ENCODE data around the gene GTF2I. TPM values are rescaled to one million over a fixed set of nuclear protein-coding genes. Genes with fewer than 3 reads are reported as not detected.
"Not testable (repeated sequence)": the region's sequence is repeated elsewhere in the genome, so short reads cannot be mapped to it uniquely, and the experiment has no call there.

The GTF2I gene
- total and polyA plus RNA-seq, 2 experiments from 2014 or later, result 167 to 193 TPM

GRCh38 chr7:74665296-74665938 lies 7.9 kb downstream of the GTF2I start:
- H3K4me1 ChIP-seq (ENCODE audit: insufficient read depth), result peaks cover 22% of the 10 kb centered on the region
- H3K9me3 ChIP-seq (ENCODE audit: low read depth), result no peaks in the 10 kb centered on the region
- no peak overlapping the region for H3K4me2 ChIP-seq
- no peak overlapping the region for H3K4me3 ChIP-seq
- no peaks in the 10 kb centered on the region for H3K9me2 ChIP-seq (replicated peaks; ENCODE audit: insufficient read depth)
- no peak for TF ChIP-seq EZH2 (IDR thresholded peaks at IDR 0.05; ENCODE audit: borderline replicate concordance)
- TF ChIP-seq EZH2phosphoT487 (IDR thresholded peaks at IDR 0.05; ENCODE audit: low read depth, severe bottlenecking, unreplicated experiment), result no peak
- TF ChIP-seq, protein P1, sequence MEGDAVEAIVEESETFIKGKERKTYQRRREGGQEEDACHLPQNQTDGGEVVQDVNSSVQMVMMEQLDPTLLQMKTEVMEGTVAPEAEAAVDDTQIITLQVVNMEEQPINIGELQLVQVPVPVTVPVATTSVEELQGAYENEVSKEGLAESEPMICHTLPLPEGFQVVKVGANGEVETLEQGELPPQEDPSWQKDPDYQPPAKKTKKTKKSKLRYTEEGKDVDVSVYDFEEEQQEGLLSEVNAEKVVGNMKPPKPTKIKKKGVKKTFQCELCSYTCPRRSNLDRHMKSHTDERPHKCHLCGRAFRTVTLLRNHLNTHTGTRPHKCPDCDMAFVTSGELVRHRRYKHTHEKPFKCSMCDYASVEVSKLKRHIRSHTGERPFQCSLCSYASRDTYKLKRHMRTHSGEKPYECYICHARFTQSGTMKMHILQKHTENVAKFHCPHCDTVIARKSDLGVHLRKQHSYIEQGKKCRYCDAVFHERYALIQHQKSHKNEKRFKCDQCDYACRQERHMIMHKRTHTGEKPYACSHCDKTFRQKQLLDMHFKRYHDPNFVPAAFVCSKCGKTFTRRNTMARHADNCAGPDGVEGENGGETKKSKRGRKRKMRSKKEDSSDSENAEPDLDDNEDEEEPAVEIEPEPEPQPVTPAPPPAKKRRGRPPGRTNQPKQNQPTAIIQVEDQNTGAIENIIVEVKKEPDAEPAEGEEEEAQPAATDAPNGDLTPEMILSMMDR (IDR thresholded peaks at IDR 0.05; ENCODE audit: poor library complexity), result no peak
- no peak overlapping the region for H2AFZ ChIP-seq
- 95% methylated on average over 12 of the region's 12 CpGs for WGBS (ENCODE audit: low lambda C conversion rate, missing lambda C conversion rate)
- H3K27ac ChIP-seq, result no peak overlapping the region
- H4K20me1 ChIP-seq (ENCODE audit: insufficient read depth, poor library complexity, severe bottlenecking), result peaks cover 100% of the 10 kb centered on the region
- no peak for DNase-seq (ENCODE audit: low spot score)
- peaks cover 100% of the 10 kb centered on the region for H3K79me2 ChIP-seq
- H3K36me3 ChIP-seq (replicated peaks; ENCODE audit: insufficient read depth, low read depth), result no peaks in the 10 kb centered on the region
- no peaks in the 10 kb centered on the region for H3K27me3 ChIP-seq

DNA sequence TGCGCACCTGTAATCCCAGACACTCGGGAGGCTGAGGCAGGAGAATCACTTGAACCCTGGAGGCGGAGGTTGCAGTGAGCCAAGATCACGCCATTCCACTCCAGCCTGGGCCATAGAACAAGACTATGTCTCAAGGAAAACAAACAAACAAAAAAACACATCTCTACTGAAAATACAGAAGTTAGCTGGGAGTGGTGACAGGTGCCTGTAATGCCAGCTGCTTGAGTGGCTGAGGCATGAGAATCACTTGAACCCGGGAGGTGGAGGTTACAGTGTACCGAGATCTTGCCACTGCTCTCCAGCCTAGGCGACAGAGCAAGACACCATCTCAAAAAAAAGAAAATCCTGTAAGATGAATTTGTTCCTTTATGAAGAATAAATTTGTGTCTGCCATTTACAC lies 9.5 kb downstream of the GTF2I start:
- not testable (repeated sequence) for DNase-seq (ENCODE audit: low spot score); H3K9me2 ChIP-seq (replicated peaks; ENCODE audit: insufficient read depth); H3K36me3 ChIP-seq (replicated peaks; ENCODE audit: insufficient read depth, low read depth); H2AFZ ChIP-seq; H3K27ac ChIP-seq; H3K9me3 ChIP-seq (ENCODE audit: low read depth); H3K27me3 ChIP-seq; H3K4me3 ChIP-seq; H3K4me1 ChIP-seq (ENCODE audit: insufficient read depth); H3K4me2 ChIP-seq
- Histone ChIP-seq H4K20me1 (ENCODE audit: insufficient read depth, poor library complexity, severe bottlenecking) (peaks cover 100% of the 10 kb centered on the region), H3K79me2 (peaks cover 100% of the 10 kb centered on the region)
- WGBS (ENCODE audit: low lambda C conversion rate, missing lambda C conversion rate), result 96% methylated on average over 7 of the region's 7 CpGs

- not testable (repeated sequence) for H3K27ac ChIP-seq; H3K9me2 ChIP-seq (replicated peaks; ENCODE audit: insufficient read depth); H3K4me1 ChIP-seq (ENCODE audit: insufficient read depth); H3K4me2 ChIP-seq; H3K36me3 ChIP-seq (replicated peaks; ENCODE audit: insufficient read depth, low read depth); H2AFZ ChIP-seq; H3K9me3 ChIP-seq (ENCODE audit: low read depth); DNase-seq (ENCODE audit: low spot score); H3K4me3 ChIP-seq; H3K27me3 ChIP-seq
- peaks cover 100% of the 10 kb centered on the region for H4K20me1 ChIP-seq (ENCODE audit: insufficient read depth, poor library complexity, severe bottlenecking)
- WGBS (ENCODE audit: low lambda C conversion rate, missing lambda C conversion rate), result over 99% methylated on average over 5 of the region's 5 CpGs
- peaks cover 100% of the 10 kb centered on the region for H3K79me2 ChIP-seq
Measured at GRCh38 chr7:74667520-74667919, 10.0 kb downstream of the GTF2I start.

GRCh38 chr7:74671602-74672001 lies 14.1 kb downstream of the GTF2I start:
- H3K4me2 ChIP-seq, result no peak overlapping the region
- peaks cover 100% of the 10 kb centered on the region for H3K79me2 ChIP-seq
- no peaks in the 10 kb centered on the region for H3K4me1 ChIP-seq (ENCODE audit: insufficient read depth)
- TF ChIP-seq, protein P1 (IDR thresholded peaks at IDR 0.05; ENCODE audit: poor library complexity), result no peak
- no peak for TF ChIP-seq EZH2 (IDR thresholded peaks at IDR 0.05; ENCODE audit: borderline replicate concordance)
- no peak overlapping the region for H3K4me3 ChIP-seq
- no peak overlapping the region for H2AFZ ChIP-seq
- 78% methylated on average over 6 of the region's 6 CpGs for WGBS (ENCODE audit: low lambda C conversion rate, missing lambda C conversion rate)
- H3K27me3 ChIP-seq, result no peaks in the 10 kb centered on the region
- H3K9me3 ChIP-seq (ENCODE audit: low read depth), result no peaks in the 10 kb centered on the region
- H3K27ac ChIP-seq, result no peak overlapping the region
- peaks cover 100% of the 10 kb centered on the region for H4K20me1 ChIP-seq (ENCODE audit: insufficient read depth, poor library complexity, severe bottlenecking)
- no peak for DNase-seq (ENCODE audit: low spot score)
- no peaks in the 10 kb centered on the region for H3K9me2 ChIP-seq (replicated peaks; ENCODE audit: insufficient read depth)
- no peaks in the 10 kb centered on the region for H3K36me3 ChIP-seq (replicated peaks; ENCODE audit: insufficient read depth, low read depth)

Data from hepatocyte (in vitro differentiated cells).